Stimulated activated CD8-positive, alpha-beta memory T cell treated with anti-CD3 and anti-CD28 coated beads, Interleukin-4, amount 100 ng/mL, for 4 hours (primary cell): ENCODE measurements around the gene OR52I1.

Experiments
- DNase-seq, 2 donors: peaks; one replicate each; pipeline ENCODE4 v3.0.0-alpha.2; 2020; ENCODE audit warnings: low read depth in 2 of 2, low spot score in 1 of 2

The OR52I1 gene, protein sequence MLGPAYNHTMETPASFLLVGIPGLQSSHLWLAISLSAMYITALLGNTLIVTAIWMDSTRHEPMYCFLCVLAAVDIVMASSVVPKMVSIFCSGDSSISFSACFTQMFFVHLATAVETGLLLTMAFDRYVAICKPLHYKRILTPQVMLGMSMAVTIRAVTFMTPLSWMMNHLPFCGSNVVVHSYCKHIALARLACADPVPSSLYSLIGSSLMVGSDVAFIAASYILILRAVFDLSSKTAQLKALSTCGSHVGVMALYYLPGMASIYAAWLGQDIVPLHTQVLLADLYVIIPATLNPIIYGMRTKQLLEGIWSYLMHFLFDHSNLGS

DNA sequence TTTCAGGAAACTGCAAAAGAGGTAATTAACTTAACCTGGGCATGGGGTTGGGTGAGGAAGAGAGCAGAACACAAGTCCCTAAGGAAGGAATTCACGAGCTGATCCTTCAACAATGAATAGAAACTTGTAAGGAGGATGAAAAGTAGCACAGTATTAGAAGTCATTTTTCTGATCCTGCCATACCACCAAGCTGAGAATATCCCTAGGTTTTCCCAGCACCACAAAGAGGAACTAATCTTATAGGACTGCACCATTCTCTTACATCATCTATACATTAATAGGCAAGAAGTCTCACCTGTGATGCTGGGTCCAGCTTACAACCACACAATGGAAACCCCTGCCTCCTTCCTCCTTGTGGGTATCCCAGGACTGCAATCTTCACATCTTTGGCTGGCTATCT is at the start of gene OR52I1:
Gene OR52I1, plus strand, starts transcription at position 301 of the 400 bp plus-strand sequence. Its CDS starts 0 bp downstream, at position 301.
- no peak for DNase-seq

DNA sequence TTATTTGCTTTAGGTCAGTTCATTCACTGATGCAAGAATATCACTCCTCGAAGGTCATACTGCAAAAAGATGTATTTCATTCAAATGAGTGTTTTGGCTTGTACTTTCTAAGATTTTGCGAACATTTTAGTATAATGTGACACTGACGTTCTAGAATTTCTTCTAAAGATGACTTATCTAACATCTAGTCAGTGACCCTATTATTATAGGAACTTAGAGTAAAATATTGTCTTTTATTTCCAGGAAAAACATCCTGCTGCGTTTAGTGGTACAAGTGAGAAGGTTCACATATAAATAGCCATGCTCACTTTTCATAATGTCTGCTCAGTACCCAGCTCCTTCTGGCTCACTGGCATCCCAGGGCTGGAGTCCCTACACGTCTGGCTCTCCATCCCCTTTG is 48.9 kb upstream of the OR52I1 start, which contains the start of gene OR52M1:
Gene OR52M1, plus strand, starts transcription at position 301 of the 400 bp plus-strand sequence. Its CDS starts 0 bp downstream, at position 301.
- DNase-seq = no peak

DNA sequence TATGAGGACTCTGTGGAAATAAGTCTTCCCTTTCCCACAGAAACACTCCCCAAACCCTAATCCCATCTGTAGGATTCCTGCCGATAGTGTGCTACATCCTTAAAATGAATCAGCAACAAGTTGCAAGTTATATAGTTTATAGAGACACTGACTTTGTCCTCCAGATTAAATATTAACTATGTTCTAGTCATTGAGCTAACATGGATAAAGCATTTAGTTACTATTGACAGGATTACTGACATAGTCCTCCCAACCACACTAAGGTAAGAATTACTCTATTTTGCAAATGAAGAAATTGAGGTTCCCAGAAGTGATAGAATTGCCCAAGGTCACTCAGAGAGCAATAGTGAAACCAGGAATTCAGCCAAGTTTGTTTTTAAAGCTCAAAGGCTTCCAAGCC is 47.0 kb upstream of the OR52I1 start:
- no peak for DNase-seq

DNA sequence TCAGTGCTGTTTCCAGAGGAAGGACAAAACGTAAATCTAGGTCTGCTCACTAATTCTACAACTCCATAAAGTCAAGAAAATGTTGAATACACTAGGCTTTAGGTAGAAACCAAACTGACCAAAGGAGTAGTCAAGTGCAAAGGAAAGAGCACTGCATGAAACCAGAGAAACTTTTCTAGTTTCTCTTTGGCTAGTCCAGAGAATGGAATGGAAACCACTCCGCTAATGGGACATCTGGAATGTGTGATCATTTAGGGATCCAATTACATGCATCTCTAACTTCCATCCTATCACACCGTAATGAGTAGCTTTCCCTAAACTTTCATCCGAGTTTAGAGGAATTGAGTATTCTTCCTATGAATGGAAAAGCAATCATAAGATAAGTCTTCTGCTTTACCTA is 46.4 kb upstream of the OR52I1 start:
- DNase-seq = no peak

DNA sequence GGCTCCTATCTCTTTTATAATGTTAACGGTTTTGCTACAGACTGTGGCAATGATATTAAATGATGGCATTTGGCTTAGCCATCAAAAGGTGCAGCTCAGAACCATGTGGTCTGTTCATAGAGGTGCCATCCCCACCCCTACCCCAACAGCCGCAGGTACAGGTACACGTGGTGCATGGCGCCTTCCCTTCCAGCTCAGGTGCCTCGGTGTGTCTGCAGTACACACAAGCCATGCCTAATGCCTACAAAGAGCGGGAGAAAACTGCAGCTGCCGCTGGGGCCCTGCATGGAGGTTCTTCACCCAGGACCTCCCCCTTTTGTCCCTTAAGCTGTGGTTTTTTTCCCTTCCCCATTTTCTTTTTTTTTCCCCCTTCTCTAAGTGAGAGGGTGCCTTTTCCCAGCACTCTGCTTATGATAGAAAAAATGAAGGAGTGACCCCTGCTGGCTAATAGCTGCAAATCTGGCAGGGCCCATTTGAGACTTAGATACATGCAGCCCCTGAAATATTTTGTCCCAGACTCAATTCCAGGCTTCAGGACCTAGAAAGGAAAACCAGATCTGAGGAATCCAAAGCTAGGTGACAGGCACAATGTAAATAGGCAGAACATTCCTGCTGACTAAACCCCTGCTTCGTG is 42.4 kb upstream of the OR52I1 start:
- no peak for DNase-seq

DNA sequence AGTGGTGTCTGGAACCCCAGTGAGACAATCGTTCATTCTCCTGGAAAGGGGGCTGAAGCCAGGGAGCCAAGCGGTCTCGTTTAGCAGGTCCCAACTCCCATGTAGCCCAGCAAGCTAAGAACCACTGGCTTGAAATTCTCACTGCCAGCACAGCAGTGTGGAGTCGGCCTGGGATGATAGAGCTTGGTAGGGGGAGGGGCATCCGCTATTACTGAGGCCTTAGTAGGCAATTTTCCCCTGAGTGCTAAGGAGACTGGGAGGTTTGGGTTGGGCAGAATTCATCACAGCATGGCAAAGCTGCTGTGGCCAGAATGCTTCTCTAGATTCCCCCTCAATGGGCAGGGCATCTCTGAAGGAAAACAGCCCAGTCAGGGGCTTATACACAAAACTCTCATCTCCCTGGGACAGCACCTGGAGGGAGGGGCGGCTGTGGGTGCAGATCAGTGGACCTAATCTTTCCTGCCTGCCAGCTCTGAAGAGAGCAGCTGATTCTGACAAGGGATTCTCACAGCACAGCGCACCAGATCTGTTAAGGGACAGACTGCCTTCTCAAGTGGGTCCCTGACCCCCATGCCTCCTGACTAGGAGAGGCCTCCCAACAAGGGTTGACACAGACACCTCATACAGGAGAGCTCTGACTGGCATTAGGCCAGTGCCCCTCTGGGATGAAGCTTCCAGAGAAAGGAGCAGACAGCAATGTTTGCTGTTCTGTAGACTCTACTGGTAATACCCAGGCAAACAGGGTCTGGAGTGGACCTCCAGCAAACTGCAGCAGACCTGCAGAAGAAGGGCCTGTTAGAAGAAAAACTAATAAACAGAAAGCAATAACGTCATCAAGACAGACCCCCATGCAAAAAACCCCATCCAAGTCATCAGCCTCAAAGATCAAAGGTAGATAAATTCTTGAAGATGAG is 34.1 kb upstream of the OR52I1 start:
- no peak for DNase-seq

DNA sequence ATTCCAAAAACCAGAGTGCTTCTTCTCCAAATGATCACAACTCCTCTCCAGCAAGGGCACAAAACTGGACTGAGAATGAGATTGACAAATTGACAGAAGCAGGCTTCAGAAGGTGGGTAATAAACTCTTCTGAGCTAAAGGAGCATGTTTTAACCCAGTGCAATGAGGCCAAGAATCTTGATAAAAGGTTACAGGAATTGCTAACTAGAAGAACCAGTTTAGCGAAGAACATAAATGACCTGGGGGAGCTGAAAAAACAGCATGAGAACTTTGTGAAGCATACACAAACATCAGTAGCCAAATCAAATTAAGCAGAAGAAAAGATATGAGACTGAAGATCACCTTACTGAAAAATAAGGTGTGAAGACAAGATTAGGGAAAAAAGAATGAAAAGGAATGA is 33.4 kb upstream of the OR52I1 start:
- no peak for DNase-seq

DNA sequence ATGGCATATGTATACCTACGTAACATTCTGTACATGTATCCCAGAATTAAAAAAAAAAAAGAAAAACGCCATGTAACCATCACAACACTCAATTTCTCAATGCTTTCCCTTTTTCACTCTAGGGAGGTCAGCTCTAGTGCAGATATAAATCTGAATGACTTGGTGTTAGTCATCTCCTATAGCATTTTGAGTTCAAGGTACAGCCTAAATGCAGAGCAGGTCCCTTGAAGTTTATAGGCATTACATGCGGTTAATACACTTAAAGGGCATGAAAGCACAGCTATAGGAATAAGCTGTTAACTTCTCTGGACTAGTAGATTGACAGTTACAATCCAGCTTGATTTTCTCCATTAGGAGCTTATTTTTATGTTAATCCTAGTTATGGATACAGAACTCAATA is 28.5 kb upstream of the OR52I1 start:
- no peak for DNase-seq

DNA sequence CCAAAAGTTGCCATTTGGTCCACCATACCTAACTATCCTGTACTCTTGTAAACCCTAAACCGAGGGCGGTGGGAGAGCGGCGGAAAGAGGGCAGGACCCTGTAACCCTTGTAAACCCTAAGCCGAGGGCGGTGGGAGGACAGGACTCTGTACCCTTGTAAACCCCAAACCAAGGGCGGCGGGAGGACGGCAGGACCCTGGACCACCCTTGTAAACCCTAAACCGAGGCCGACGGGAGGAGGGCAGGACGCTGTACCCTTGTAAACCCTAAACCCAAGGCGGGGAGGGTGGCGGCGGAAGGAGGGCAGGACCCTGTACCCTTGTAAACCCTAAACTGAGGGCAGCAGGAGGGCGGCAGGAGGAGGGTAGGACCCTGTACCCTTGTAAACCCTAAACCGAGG is 24.8 kb upstream of the OR52I1 start:
- DNase-seq = no peak

DNA sequence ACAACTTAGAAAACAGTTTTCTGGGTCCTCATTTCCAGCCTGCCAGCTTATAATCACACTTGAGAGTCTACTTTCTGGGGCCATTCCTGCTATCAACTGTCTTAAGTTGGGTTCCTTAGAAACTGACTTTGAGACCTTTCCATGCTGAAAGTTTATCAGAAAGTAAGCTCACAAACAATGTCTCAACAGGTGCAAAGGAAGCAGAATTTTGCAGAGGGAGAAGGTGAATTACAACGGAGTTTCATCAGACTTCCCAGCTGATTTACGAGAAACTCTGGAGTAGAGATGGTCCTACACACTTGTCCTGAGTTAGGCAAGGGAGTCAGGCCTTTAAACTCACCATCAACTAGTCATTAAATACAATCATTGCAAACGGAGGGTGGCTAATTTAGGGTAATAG is 17.0 kb upstream of the OR52I1 start:
- no peak for DNase-seq

DNA sequence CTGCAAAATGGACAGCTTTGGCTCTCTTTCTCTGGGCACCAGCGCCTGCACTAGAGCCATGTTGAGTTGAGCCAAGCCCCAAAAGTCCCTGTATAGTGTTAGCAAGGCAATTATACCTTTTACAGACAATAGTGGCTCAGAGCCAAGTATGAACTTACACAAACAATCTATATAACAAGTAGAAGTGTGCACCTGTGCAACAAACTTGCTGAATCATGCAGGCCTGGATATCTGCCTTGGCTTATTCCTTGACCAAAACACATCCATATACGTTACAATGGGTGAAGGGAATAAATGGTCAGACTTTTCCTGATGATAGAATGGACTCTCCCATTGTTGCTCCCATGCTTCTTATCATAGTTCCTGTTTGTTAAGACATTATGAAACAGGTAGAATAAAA is 16.1 kb upstream of the OR52I1 start:
- DNase-seq = no peak

DNA sequence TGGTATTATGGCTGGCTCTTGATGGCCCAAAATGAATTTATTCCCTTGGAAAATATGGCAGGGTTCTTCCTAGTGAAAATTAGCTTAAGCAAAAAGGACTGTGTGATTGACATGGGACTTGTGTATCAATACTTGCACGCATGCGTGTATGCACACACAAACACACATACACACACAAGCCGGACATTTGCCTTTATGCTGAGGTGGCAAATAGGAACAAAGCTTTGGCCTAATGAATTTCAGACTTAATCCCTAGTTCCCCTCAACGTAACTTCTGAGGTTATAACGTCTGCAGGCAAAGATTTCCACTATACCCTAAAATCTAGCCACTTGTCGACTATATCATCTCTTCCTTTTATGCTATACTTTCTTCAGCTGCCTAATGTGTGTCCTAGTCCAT is 15.2 kb upstream of the OR52I1 start:
- DNase-seq = no peak

DNA sequence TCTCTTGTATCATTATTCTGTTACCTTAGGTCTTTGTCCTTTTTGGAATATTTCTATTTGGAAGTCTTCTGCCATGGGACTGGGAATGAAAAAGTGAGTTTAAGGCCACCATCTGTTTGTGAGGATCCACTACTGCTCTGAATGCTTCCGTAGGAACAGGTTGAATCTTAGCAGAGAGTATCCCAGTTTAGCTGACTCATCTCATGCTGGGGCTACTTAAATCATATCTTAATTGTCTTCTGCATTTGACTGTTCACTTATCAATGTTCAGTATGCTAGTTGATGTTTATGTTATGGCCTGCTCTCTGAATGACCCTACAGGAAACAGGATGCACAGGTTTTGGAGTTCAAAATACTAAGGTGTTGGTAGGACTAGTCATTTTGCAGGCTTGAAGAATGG is 13.7 kb upstream of the OR52I1 start:
- DNase-seq = no peak

DNA sequence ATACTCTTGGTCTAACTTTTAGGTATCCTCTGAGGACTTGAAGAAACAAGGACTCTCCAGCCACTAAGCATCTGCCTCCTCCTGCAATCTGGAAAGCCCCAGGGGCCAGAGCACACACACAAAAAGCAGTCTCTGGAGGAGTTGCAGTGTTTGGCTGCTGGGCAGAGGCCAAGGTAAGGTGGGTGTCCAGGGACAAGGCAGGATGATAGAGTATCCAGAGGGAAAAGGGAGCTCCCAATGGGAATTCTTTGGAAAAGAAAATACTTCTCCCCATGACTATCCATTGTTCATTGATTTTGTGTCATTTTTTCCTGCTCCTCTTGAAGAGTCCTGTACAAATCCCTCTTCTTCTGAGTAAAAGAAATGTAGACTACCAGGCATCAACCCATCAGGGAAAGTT is 12.4 kb upstream of the OR52I1 start, which contains the start of gene OR52I2:
Gene OR52I2, plus strand, starts transcription at position 301 of the 400 bp plus-strand sequence.
- DNase-seq = no peak

DNA sequence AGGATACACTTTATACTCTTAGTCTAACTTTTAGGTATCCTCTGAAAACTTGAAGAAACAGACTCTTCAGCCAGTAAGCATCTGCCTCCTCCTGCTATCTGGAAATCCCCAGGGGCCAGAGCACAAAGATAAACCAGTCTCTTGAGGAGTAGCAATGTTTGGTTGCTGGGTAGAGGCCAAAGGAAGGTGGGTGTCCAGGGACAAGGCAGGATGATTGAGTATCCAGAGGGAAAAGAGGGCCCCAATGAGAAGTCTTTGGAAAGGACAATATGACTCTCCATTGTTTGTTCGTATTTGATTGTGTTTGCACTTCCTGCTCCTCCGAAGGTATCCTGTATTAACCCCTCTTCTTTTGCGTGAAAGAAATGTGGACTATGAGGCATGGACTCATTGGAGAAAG is 4.8 kb upstream of the OR52I1 start:
- DNase-seq = no peak

DNA sequence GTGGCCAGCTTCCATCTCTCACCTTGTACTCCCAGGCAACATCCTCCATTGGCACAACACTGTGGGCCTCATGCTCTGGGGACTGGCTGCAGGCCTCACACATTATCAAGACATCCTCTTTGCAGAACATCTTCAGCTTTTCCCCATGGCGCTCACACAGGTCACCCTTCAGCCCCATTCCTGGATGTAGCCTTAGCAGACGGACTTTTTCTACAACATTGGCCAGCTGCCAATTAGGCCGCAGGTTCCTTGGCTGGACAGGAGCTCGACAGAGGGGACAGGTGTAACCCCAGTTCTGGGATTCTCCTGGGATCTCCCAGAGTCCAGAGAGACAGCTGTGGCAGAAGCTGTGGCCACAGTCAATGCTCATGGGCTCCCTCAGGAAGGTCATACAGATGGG is 11.2 kb downstream of the OR52I1 start:
- no peak for DNase-seq

DNA sequence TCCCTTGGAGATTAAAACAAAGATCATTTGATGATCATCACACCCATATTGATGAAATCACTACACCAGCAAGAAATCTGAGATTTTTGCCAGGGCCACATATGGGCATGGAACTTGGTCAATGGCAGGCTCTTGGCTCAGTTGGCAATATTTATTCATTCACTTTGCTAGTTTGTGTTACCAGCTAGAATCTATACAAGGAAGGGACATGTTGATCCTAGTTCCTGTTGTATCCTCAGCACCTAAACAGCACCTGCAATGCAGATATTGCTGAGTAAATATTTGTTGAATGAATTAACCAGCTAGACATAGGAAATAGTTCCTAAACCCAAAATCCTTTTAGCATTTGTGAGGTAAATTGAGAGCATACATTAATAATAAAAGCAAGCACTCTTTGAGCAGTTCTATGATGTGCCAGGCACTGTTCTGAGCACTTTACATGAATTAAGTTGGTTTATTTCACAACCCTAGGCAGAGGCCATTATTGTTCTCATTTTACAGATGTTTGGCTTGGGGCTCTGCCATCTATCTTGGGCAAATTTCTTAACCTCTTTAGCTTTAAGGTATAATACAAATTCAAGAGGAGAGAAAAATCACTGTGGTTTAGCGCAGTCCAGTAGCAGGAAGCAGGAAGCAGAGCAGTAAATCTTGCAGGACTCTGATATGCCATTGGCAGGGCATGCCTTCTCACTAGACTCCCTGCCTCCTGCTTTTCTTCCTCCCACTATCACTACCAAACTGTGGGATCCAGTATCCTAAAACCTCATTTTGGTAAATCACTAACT is 12.6 kb downstream of the OR52I1 start:
- no peak for DNase-seq

DNA sequence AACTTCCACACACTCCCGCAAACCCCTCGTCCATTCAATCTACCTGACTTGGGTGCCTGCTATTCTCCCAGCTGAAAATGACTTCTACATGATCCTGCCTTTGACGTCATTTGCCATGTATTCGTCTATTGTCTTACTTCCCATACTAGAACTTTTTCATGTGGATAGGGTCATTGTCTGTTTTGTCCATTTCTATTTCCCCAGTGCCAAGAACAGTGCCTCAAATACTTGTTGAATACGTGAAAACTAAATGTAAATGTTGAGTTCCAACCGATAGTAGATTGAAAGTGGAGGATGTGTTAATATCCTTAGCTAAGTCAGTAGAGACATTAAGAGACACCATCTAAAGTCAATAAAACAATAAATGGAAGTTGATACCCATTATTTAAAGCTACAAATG is 13.3 kb downstream of the OR52I1 start:
- DNase-seq = no peak

DNA sequence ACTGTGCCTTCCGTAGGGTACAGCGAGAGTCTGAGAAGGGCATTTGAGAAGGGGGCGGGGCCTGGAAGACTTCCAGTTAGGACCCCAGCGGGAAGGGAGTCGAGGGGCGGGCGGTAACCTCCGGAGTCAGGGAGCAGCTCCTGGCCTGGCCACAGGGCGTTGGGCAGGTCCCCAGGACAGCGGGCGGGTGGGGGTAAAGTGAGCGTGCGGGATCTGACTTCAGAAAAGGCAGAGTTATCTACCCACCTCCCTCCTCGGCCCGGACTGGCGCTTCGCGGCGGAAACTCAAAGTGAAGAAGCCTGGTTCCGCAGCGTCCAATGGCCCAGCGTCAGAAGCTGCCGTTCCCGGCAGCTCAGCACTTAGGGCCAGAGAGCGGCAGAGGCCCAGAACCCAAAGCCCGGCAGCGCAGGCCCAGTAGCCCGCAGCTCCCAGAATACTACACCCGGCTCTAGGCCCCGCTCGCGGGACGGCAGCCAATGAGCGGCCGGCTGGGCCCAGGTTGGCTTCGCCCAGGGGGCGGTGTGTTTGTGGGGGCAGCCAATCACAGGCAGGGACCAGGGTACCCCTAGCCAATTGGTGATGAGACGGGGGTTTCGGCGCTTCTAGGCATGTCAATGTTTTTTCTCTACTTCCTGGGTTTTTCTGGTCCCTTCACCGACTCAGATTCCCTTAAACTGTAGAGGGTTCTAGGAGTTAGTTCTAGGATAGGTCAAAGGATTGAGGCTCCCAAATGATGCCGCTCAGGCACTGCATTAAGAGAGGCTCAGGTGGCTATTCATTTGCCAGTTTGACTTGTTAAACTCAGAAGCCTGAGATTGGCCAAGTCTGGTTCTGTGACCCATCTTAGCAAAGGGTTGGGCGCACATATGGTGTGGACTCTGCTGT is 14.2 kb downstream of the OR52I1 start, which contains the start of gene TRIM68:
Gene TRIM68, minus strand, starts transcription at position 451 of the 886 bp plus-strand sequence. CDS start 2,727 bp downstream, outside the sequence.
- DNase-seq = peak; percentile 80 to 87
